Transverse colon (tissue), 4 donors: ENCODE measurements around the gene NDC80.

Source experiments
- CTCF ChIP-seq, 5 experiments: fragments of 200-600 bp in 3 of 5; fragments of 450-650 bp in 2 of 5; sonication (generic) in 3 of 5; IDR thresholded peaks; 1 replicate in 2 of 5; 2 replicates in 3 of 5; pipeline ENCODE4 v1.5.1; 2016 to 2017; ENCODE audit warnings: antibody characterized with exemption in 5 of 5, inconsistent platforms in 3 of 5, mild to moderate bottlenecking in 2 of 5, moderate library complexity in 1 of 5
- EP300 ChIP-seq: sonication (generic); formaldehyde crosslinking; IDR thresholded peaks from one replicate; pipeline ENCODE4 v1.6.1; 2017; ENCODE audit warnings: antibody characterized with exemption, low read depth
- POLR2A ChIP-seq: fragments of 450-650 bp; IDR thresholded peaks from one replicate; pipeline ENCODE4 v1.6.1; 2016; ENCODE audit warnings: antibody characterized with exemption, mild to moderate bottlenecking, moderate library complexity
- POLR2AphosphoS5 ChIP-seq, 3 donors: sonication (generic); formaldehyde crosslinking; IDR thresholded peaks; one replicate each; pipeline ENCODE4 v1.6.1; 2016; ENCODE audit warnings: antibody characterized with exemption in 3 of 3

DNA sequence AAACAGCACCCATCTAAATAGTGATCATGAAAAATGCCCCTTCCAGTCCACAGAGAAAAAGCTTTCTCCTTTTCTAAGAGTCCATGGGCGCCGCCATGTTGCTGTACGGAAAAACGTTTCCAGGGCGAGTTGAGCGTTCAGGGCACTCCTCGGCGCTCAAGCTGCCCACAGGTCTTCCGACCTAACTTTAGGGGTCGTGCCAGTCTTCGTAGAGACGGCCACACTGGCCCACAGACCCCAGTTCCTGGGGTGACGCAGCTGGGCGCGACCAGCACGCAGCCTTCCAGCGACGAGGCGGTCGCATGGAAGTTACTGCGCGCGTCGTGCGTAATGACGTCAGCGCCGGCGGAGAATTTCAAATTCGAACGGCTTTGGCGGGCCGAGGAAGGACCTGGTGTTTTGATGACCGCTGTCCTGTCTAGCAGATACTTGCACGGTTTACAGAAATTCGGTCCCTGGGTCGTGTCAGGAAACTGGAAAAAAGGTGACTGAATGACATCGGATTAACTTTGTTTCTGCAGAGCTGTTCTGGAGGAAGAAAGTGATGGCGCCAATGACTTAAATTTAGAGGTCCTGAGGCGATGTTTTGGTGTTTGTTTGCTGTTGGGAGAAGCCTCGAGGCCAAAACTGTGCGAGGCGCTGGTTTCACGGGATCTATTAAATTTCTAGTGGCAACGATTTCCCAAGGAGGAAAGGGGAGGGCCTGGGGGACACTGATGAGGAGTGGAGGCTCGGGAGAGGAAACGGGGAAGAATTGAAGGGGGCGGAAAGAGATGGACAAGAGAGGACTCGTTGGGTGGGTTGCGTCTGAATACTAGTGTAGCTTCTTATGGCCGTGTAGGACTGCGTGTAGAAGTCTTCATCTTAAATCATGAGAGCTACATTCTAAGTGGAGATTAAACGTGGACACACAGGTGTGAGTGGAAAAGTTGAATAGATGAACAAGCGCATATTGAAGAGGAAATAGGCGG lies at the start of gene NDC80, which contains the start of gene METTL4:
- TF ChIP-seq CTCF (IDR thresholded peaks at IDR 0.05) (no peak), POLR2A (peak; percentile 70), EP300 (no peak), POLR2AphosphoS5 (IDR thresholded peaks at IDR 0.05) (peak; percentile 59 to 92 (median 86))
